ENCODE results near the gene TAF4B. TPM values are rescaled to one million over a fixed set of nuclear protein-coding genes. Genes with fewer than 3 reads are reported as not detected.
"Not testable (repeated sequence)": the region's sequence is repeated elsewhere in the genome, so short reads cannot be mapped to it uniquely, and the experiment has no call there.

The TAF4B gene
- polyA plus RNA-seq, 3 donors: 0.64 to 1.2 (median 0.92) TPM

GRCh38 chr18:26192233-26192632 is 34.0 kb upstream of the TAF4B start:
- no peak overlapping the region for H3K4me2 ChIP-seq (replicated peaks; ENCODE audit: extremely low read depth, low read length, poor library complexity, severe bottlenecking)
- no peaks in the 10 kb centered on the region for H4K20me1 ChIP-seq (ENCODE audit: insufficient read depth, low read length)
- H3K27ac ChIP-seq (ENCODE audit: low read depth in 1 of 2, low read length in 2 of 2): no peak overlapping the region
- no peak for TF ChIP-seq CTCF (IDR thresholded peaks at IDR 0.05)
- H3K4me1 ChIP-seq (ENCODE audit: control insufficient read depth in 1 of 2, insufficient read depth in 2 of 2, low read length in 2 of 2): no peaks in the 10 kb centered on the region
- H3K79me2 ChIP-seq (ENCODE audit: insufficient read depth, low read length): no peaks in the 10 kb centered on the region
- Mint-ChIP-seq H3K9me3 (peaks cover 0 to 3% (median under 1%) of the 10 kb centered on the region in 7 donors), H3K36me3 (no peaks in the 10 kb centered on the region), H3K27me3 (ENCODE audit: low read depth in 3 of 3) (no peaks in the 10 kb centered on the region), H3K4me1 (peaks cover 8% of the 10 kb centered on the region), H3K4me3 (no peak overlapping the region), H3K27ac (no peak overlapping the region)
- H2AFZ ChIP-seq (ENCODE audit: insufficient read depth, low read depth, low read length, poor library complexity, severe bottlenecking): no peak overlapping the region
- no peaks in the 10 kb centered on the region for H3K36me3 ChIP-seq (replicated peaks in 1 of 2; ENCODE audit: control insufficient read depth in 1 of 2, insufficient read depth in 2 of 2, low read length in 2 of 2)
- no peaks in the 10 kb centered on the region for H3K27me3 ChIP-seq (ENCODE audit: control insufficient read depth in 2 of 2, insufficient read depth in 2 of 2, low read length in 2 of 2)
- H3K9ac ChIP-seq (ENCODE audit: insufficient read depth, low read length, poor library complexity, severe bottlenecking): no peak overlapping the region
- DNase-seq: no peak
- H3K4me3 ChIP-seq (replicated peaks in 1 of 3; ENCODE audit: low read depth in 2 of 3, low read length in 3 of 3): no peak overlapping the region
- WGBS (ENCODE audit: insufficient coverage): no CpG with 5 or more reads among the region's 1 CpG
- no peaks in the 10 kb centered on the region for H3K9me3 ChIP-seq (replicated peaks in 1 of 2; ENCODE audit: control insufficient read depth in 1 of 2, insufficient read depth in 1 of 2, low read length in 2 of 2)
- intact Hi-C loops (cut with micrococcal nuclease): no loop called here

- Histone ChIP-seq H3K4me3 (replicated peaks in 1 of 3; ENCODE audit: low read depth in 2 of 3, low read length in 3 of 3) (no peak overlapping the region), H3K9me3 (replicated peaks in 1 of 2; ENCODE audit: control insufficient read depth in 1 of 2, insufficient read depth in 1 of 2, low read length in 2 of 2) (no peaks in the 10 kb centered on the region), H3K27ac (ENCODE audit: low read depth in 1 of 2, low read length in 2 of 2) (no peak overlapping the region), H3K79me2 (ENCODE audit: insufficient read depth, low read length) (no peaks in the 10 kb centered on the region), H2AFZ (ENCODE audit: insufficient read depth, low read depth, low read length, poor library complexity, severe bottlenecking) (no peak overlapping the region), H3K4me1 (ENCODE audit: control insufficient read depth in 1 of 2, insufficient read depth in 2 of 2, low read length in 2 of 2) (no peaks in the 10 kb centered on the region), H4K20me1 (ENCODE audit: insufficient read depth, low read length) (no peaks in the 10 kb centered on the region), H3K4me2 (replicated peaks; ENCODE audit: extremely low read depth, low read length, poor library complexity, severe bottlenecking) (no peak overlapping the region), H3K36me3 (replicated peaks in 1 of 2; ENCODE audit: control insufficient read depth in 1 of 2, insufficient read depth in 2 of 2, low read length in 2 of 2) (no peaks in the 10 kb centered on the region), H3K9ac (ENCODE audit: insufficient read depth, low read length, poor library complexity, severe bottlenecking) (no peak overlapping the region), H3K27me3 (ENCODE audit: control insufficient read depth in 2 of 2, insufficient read depth in 2 of 2, low read length in 2 of 2) (no peaks in the 10 kb centered on the region)
- 95% methylated on average over 2 of the region's 3 CpGs for WGBS (ENCODE audit: insufficient coverage)
- TF ChIP-seq CTCF (IDR thresholded peaks at IDR 0.05): no peak
- no peak for DNase-seq
- Mint-ChIP-seq H3K27ac (no peak overlapping the region), H3K9me3 (peaks cover 0 to 7% (median 2%) of the 10 kb centered on the region in 7 donors), H3K4me3 (no peak overlapping the region), H3K27me3 (ENCODE audit: low read depth in 3 of 3) (peaks cover 0 to 2% (median 2%) of the 10 kb centered on the region in 3 donors), H3K36me3 (no peaks in the 10 kb centered on the region), H3K4me1 (no peaks in the 10 kb centered on the region)
- intact Hi-C loops (cut with micrococcal nuclease): no loop called here
These were observed 29.6 kb upstream of the TAF4B start for GRCh38 chr18:26196605-26197004.

GRCh38 chr18:26202001-26202400 is 24.2 kb upstream of the TAF4B start:
- H4K20me1 ChIP-seq (ENCODE audit: insufficient read depth, low read length); intact Hi-C loops (cut with micrococcal nuclease); H2AFZ ChIP-seq (ENCODE audit: insufficient read depth, low read depth, low read length, poor library complexity, severe bottlenecking); H3K27ac ChIP-seq (ENCODE audit: low read depth in 1 of 2, low read length in 2 of 2); H3K36me3 Mint-ChIP-seq; H3K4me2 ChIP-seq (replicated peaks; ENCODE audit: extremely low read depth, low read length, poor library complexity, severe bottlenecking); H3K36me3 ChIP-seq (replicated peaks in 1 of 2; ENCODE audit: control insufficient read depth in 1 of 2, insufficient read depth in 2 of 2, low read length in 2 of 2); H3K9ac ChIP-seq (ENCODE audit: insufficient read depth, low read length, poor library complexity, severe bottlenecking); H3K9me3 Mint-ChIP-seq; H3K9me3 ChIP-seq (replicated peaks in 1 of 2; ENCODE audit: control insufficient read depth in 1 of 2, insufficient read depth in 1 of 2, low read length in 2 of 2); H3K4me1 Mint-ChIP-seq; H3K4me3 ChIP-seq (replicated peaks in 1 of 3; ENCODE audit: low read depth in 2 of 3, low read length in 3 of 3); H3K79me2 ChIP-seq (ENCODE audit: insufficient read depth, low read length); DNase-seq; H3K27ac Mint-ChIP-seq; H3K4me1 ChIP-seq (ENCODE audit: control insufficient read depth in 1 of 2, insufficient read depth in 2 of 2, low read length in 2 of 2); H3K27me3 ChIP-seq (ENCODE audit: control insufficient read depth in 2 of 2, insufficient read depth in 2 of 2, low read length in 2 of 2); H3K4me3 Mint-ChIP-seq; H3K27me3 Mint-ChIP-seq (ENCODE audit: low read depth in 3 of 3): not testable (repeated sequence)
- 93% methylated on average over 3 of the region's 9 CpGs for WGBS (ENCODE audit: insufficient coverage)
